Uterus (tissue), 4 donors: Measurements from ENCODE around the gene MMD. TPM values are rescaled to one million over a fixed set of nuclear protein-coding genes. Genes with fewer than 3 reads are reported as not detected.

Source experiments
- DNase-seq, 2 donors: peaks; one replicate each; pipeline ENCODE4 v3.0.0-alpha.2; 2019 to 2020
- H3K27ac ChIP-seq, 2 donors: fragments of 200-600 bp; sonication (generic); 1 replicate in 1 of 2; 2 replicates in 1 of 2; pipeline ENCODE4 v1.5.1; 2016 to 2018
- H3K27me3 ChIP-seq, 2 donors: fragments of 200-600 bp; sonication (generic); one replicate each; pipeline ENCODE4 v1.5.1; 2018 to 2019; ENCODE audit warnings: control low read depth in 1 of 2
- H3K36me3 ChIP-seq, 2 donors: fragments of 200-600 bp; sonication (generic); one replicate each; pipeline ENCODE4 v1.5.1; 2019; ENCODE audit warnings: control low read depth in 1 of 2
- H3K4me1 ChIP-seq, 2 donors: fragments of 200-600 bp; sonication (generic); one replicate each; pipeline ENCODE4 v1.5.1; 2018 to 2019; ENCODE audit warnings: control low read depth in 1 of 2
- H3K4me3 ChIP-seq, 2 donors: fragments of 200-600 bp; sonication (generic); 1 replicate in 1 of 2; 2 replicates in 1 of 2; pipeline ENCODE4 v1.5.1; 2018 to 2019; ENCODE audit warnings: mild to moderate bottlenecking in 1 of 2
- H3K9me3 ChIP-seq, 2 donors: fragments of 200-600 bp; sonication (generic); one replicate each; pipeline ENCODE4 v1.5.1; 2019; ENCODE audit warnings: control low read depth in 1 of 2
- CTCF ChIP-seq, 4 experiments: fragments of 200-600 bp in 2 of 4; fragments of 450-650 bp in 2 of 4; sonication (generic) in 2 of 4; IDR thresholded peaks; one replicate each; pipeline ENCODE4 v1.5.1; 2016 to 2019; ENCODE audit warnings: antibody characterized with exemption in 4 of 4, mild to moderate bottlenecking in 2 of 4, moderate library complexity in 1 of 4
- POLR2A ChIP-seq, 2 donors: fragments of 450-650 bp; IDR thresholded peaks; one replicate each; pipeline ENCODE4 v1.6.1; 2016; ENCODE audit warnings: antibody characterized with exemption in 2 of 2, mild to moderate bottlenecking in 1 of 2, moderate library complexity in 1 of 2
- intact Hi-C: fragments of 100-400 bp; cut with DNase I; formaldehyde crosslinking; loops from one replicate; pipeline ENCODE4 v1.15.1; 2023; ENCODE audit warnings: low total_unique reads
- total RNA-seq, 4 donors: library from RNA; depleted of rRNA in 3 of 4; stranded (reverse); fragments of >200 nt in 3 of 4; gene quantifications; one replicate each; pipeline versions ENCODE4 v1.1.0 to v1.2.4, GENCODE V29; 2014 to 2023
- donor health status: DM: yes; HTN: yes; CAD: no.

Gene MMD
- total RNA-seq, 4 donors from 2014 or later = 1.3 to 27.9 (median 14.2) TPM

- no peaks in the 10 kb centered on the region for H3K36me3 ChIP-seq
- no peaks in the 10 kb centered on the region for H3K4me1 ChIP-seq
- H3K27ac ChIP-seq = no peak overlapping the region
- H3K4me3 ChIP-seq = no peak overlapping the region
- no peaks in the 10 kb centered on the region for H3K9me3 ChIP-seq
- no peak for TF ChIP-seq CTCF (IDR thresholded peaks at IDR 0.05)
- TF ChIP-seq POLR2A (IDR thresholded peaks at IDR 0.05) = no peak
- H3K27me3 ChIP-seq = no peaks in the 10 kb centered on the region
- intact Hi-C loops = no loop called here
- DNase-seq = no peak
Measured at GRCh38 chr17:55462234-55462633, 40.6 kb upstream of the MMD start.

GRCh38 chr17:55458978-55459377, 37.3 kb upstream of the MMD start:
- no peaks in the 10 kb centered on the region for H3K27me3 ChIP-seq
- no peak overlapping the region for H3K27ac ChIP-seq
- TF ChIP-seq POLR2A (IDR thresholded peaks at IDR 0.05) = no peak
- no peak for TF ChIP-seq CTCF (IDR thresholded peaks at IDR 0.05)
- no peak for DNase-seq
- no peak overlapping the region for H3K4me3 ChIP-seq
- no peaks in the 10 kb centered on the region for H3K9me3 ChIP-seq
- no peaks in the 10 kb centered on the region for H3K4me1 ChIP-seq
- H3K36me3 ChIP-seq = no peaks in the 10 kb centered on the region
- intact Hi-C loops = no loop called here

- H3K4me1 ChIP-seq = no peaks in the 10 kb centered on the region
- no peaks in the 10 kb centered on the region for H3K36me3 ChIP-seq
- no peaks in the 10 kb centered on the region for H3K9me3 ChIP-seq
- no peak overlapping the region for H3K27ac ChIP-seq
- H3K27me3 ChIP-seq = no peaks in the 10 kb centered on the region
- no peak for DNase-seq
- intact Hi-C loops = no loop called here
- TF ChIP-seq CTCF (IDR thresholded peaks at IDR 0.05) (no peak), POLR2A (IDR thresholded peaks at IDR 0.05) (no peak)
- H3K4me3 ChIP-seq = no peak overlapping the region
Measured at GRCh38 chr17:55458287-55458900, 36.8 kb upstream of the MMD start.

GRCh38 chr17:55456307-55457240, 34.9 kb upstream of the MMD start:
- H3K4me1 ChIP-seq = no peaks in the 10 kb centered on the region
- intact Hi-C loops = no loop called here

More at GRCh38 chr17:55456307-55457240, 34.9 kb upstream of the MMD start:
- no peaks in the 10 kb centered on the region for H3K27me3 ChIP-seq
- no peaks in the 10 kb centered on the region for H3K9me3 ChIP-seq
- no peak for TF ChIP-seq CTCF (IDR thresholded peaks at IDR 0.05)
- no peak for TF ChIP-seq POLR2A (IDR thresholded peaks at IDR 0.05)
- no peaks in the 10 kb centered on the region for H3K36me3 ChIP-seq
- no peak for DNase-seq
- H3K4me3 ChIP-seq = no peak overlapping the region
- no peak overlapping the region for H3K27ac ChIP-seq
